Common myeloid progenitor, CD34-positive (primary cell): ENCODE measurements around the gene MRPS10.
A peak's percentile ranks its signal among the peaks of the same experiment; 100 is the strongest.

Experiments used
- CTCF ChIA-PET: fragments of 350-600 bp; sonication (Branson Sonifier 250); formaldehyde crosslinking; loops from one replicate; lab custom pipeline; 2021; ENCODE audit warnings: antibody characterized with exemption; lab: Charles Lee
- POLR2A ChIA-PET: fragments of 350-600 bp; sonication (Branson Sonifier 250); formaldehyde crosslinking; loops from one replicate; lab custom pipeline; 2021; ENCODE audit warnings: antibody characterized with exemption; lab: Charles Lee
- DNase-seq, 3 donors: peaks; one replicate each; pipeline versions ENCODE4 v3.0.0 to v3.0.0-alpha.2; 2013
- H3K27ac ChIP-seq, 2 experiments: 1 replicate in 1 of 2; 2 replicates in 1 of 2; pipeline ENCODE4 v1.7.0; 2013; ENCODE audit warnings: inconsistent platforms in 2 of 2, low read length in 2 of 2, mild to moderate bottlenecking in 2 of 2, low read depth in 1 of 2, moderate library complexity in 1 of 2; ENCODE audit not compliant: severe bottlenecking in 2 of 2, insufficient read depth in 1 of 2, poor library complexity in 1 of 2
- H3K27me3 ChIP-seq, 5 experiments: replicated peaks in 2 of 5; 1 replicate in 3 of 5; 2 replicates in 2 of 5; pipeline versions ENCODE4 v1.6.1 to v1.7.0; 2013; ENCODE audit warnings: low read length in 4 of 5, mild to moderate bottlenecking in 2 of 5, moderate library complexity in 2 of 5, inconsistent platforms in 1 of 5; ENCODE audit not compliant: insufficient read depth in 5 of 5, control insufficient read depth in 4 of 5
- H3K36me3 ChIP-seq, 4 experiments: 1 replicate in 2 of 4; 2 replicates in 2 of 4; pipeline versions ENCODE4 v1.6.1 to v1.7.0; 2013; ENCODE audit warnings: low read length in 3 of 4, control low read depth in 1 of 4, mild to moderate bottlenecking in 1 of 4; ENCODE audit not compliant: control insufficient read depth in 4 of 4, insufficient read depth in 4 of 4
- H3K4me1 ChIP-seq, 4 experiments: 1 replicate in 3 of 4; 2 replicates in 1 of 4; pipeline versions ENCODE4 v1.6.1 to v1.7.1; 2013; ENCODE audit warnings: low read length in 3 of 4, mild to moderate bottlenecking in 3 of 4, control low read depth in 1 of 4, inconsistent platforms in 1 of 4, moderate library complexity in 1 of 4; ENCODE audit not compliant: control insufficient read depth in 4 of 4, insufficient read depth in 4 of 4; ENCODE audit errors: control extremely low read depth in 1 of 4
- H3K4me3 ChIP-seq, 7 experiments: 1 replicate in 4 of 7; 2 replicates in 3 of 7; pipeline versions ENCODE4 v1.5.1 to v1.7.0; 2013; ENCODE audit warnings: mild to moderate bottlenecking in 7 of 7, low read length in 6 of 7, moderate library complexity in 6 of 7, inconsistent platforms in 2 of 7, low read depth in 2 of 7, control low read depth in 1 of 7; ENCODE audit not compliant: insufficient read depth in 4 of 7, control insufficient read depth in 1 of 7; ENCODE audit errors: extremely low read depth in 1 of 7
- H3K9me3 ChIP-seq, 5 experiments: 1 replicate in 4 of 5; 2 replicates in 1 of 5; pipeline versions ENCODE4 v1.6.1 to v1.7.1; 2013; ENCODE audit warnings: low read length in 4 of 5, mild to moderate bottlenecking in 2 of 5, inconsistent platforms in 1 of 5, low read depth in 1 of 5, moderate library complexity in 1 of 5; ENCODE audit not compliant: control insufficient read depth in 4 of 5, insufficient read depth in 2 of 5; ENCODE audit errors: control extremely low read depth in 1 of 5
- WGBS: methylation state at CpG from one replicate; pipeline ENCODE4 v1.1.5; 2013; ENCODE audit not compliant: insufficient coverage; 5-methylcytosine and 5-hydroxymethylcytosine counted together

The MRPS10 gene

GRCh38 chr6:42230345-42231321, 13.0 kb upstream of the MRPS10 start:
- WGBS, result 96% methylated on average over 4 of the region's 8 CpGs
- H3K4me1 ChIP-seq, result no peaks in the 10 kb centered on the region
- peak; percentile 15 to 19 (median 17) for DNase-seq
- H3K4me3 ChIP-seq, result no peak overlapping the region
- POLR2A ChIA-PET, result no interaction called here
- H3K36me3 ChIP-seq, result peaks cover 0 to 28% (median 9%) of the 10 kb centered on the region in 4 experiments
- CTCF ChIA-PET, result interaction anchor here (0.6 to 1.3 kb wide), 4 partner anchors 12 to 541 kb away, joined by 3 to 4 read pairs (median 3); no protein-coding TSS in a partner anchor
- H3K27me3 ChIP-seq, result no peaks in the 10 kb centered on the region
- no peak overlapping the region for H3K27ac ChIP-seq
- H3K9me3 ChIP-seq, result no peaks in the 10 kb centered on the region

DNA sequence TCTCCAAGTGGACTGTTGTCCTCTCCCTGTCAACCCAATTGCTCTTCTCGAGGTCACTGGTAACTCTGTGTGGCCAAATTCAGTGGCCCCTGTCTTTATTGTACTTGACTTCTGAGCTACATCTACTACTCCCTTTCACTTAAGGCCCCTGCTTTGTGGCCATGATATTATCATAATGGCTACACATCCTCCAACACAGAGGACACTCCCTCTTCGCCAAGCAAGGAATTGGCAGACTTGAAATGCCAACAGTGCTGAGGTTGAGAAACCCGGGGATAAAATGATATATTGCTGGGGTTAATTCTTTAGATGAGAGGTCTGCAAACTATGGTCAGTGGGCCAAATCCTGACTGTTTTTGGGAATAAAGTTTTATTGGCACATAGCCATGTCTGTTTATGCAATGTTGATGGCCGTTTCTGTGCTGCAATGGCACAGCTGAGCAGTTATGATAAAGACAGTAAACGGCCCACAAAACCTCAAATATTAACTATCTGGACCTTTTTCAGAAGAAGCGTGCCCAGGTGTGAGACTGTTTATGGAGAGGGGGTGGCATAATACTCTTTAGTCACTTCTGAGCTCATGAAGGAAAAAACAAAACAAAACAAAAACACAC, 12.0 kb upstream of the MRPS10 start:
- no peak overlapping the region for H3K27ac ChIP-seq
- 100% methylated on average over 2 of the region's 6 CpGs for WGBS
- peaks cover 0 to 27% (median 7%) of the 10 kb centered on the region in 4 experiments for H3K36me3 ChIP-seq
- H3K9me3 ChIP-seq, result no peaks in the 10 kb centered on the region
- DNase-seq, result no peak
- H3K4me3 ChIP-seq, result no peak overlapping the region
- POLR2A ChIA-PET, result no interaction called here
- H3K27me3 ChIP-seq, result no peaks in the 10 kb centered on the region
- H3K4me1 ChIP-seq, result no peaks in the 10 kb centered on the region
- CTCF ChIA-PET, result interaction anchor here (0.6 to 1.5 kb wide), 4 partner anchors 10 to 150 kb away, joined by 3 to 4 read pairs (median 3); no protein-coding TSS in a partner anchor

DNA sequence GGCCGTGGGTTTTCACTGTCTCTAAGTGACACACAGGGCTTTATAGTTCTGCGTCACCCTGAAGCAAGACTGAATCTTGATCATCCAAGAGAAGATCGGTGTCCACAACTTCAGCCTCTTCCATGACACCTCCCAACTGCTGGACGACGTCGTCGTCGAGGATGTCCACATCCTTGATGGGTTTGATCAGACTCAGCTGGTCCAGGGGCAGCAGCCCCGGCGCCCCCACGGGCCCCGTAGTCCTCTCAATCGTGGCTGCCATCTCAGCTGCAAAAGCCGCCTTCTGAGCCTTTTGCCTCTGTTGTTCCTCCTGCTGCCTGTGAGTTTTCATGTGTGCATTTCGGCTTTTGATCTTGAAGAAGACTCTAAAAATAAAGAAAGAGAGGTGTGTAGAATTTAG, 10.6 kb upstream of the MRPS10 start:
- POLR2A ChIA-PET, result no interaction called here
- DNase-seq, result no peak
- Histone ChIP-seq H3K4me1 (no peaks in the 10 kb centered on the region), H3K27ac (no peak overlapping the region), H3K27me3 (no peaks in the 10 kb centered on the region), H3K9me3 (no peaks in the 10 kb centered on the region), H3K36me3 (peaks cover 0 to 27% (median 5%) of the 10 kb centered on the region in 4 experiments), H3K4me3 (no peak overlapping the region)
- CTCF ChIA-PET, result no interaction called here
- WGBS, result 96% methylated on average over 14 of the region's 15 CpGs

- 98% methylated on average over 9 of the region's 9 CpGs for WGBS
- Histone ChIP-seq H3K4me1 (no peaks in the 10 kb centered on the region), H3K9me3 (no peaks in the 10 kb centered on the region), H3K27me3 (no peaks in the 10 kb centered on the region), H3K36me3 (peaks cover 0 to 22% (median 2%) of the 10 kb centered on the region in 4 experiments), H3K4me3 (no peak overlapping the region), H3K27ac (no peak overlapping the region)
- POLR2A ChIA-PET, result interaction anchor here (0.5 kb wide), 1 partner anchor 997 kb away, joined by 4 read pairs; no protein-coding TSS in a partner anchor
- CTCF ChIA-PET, result interaction anchor here (0.5 to 1.9 kb wide), 3 partner anchors 10 to 46 kb away, joined by 3 to 5 read pairs (median 3); partner anchors contain the start of gene MRPS10
- no peak for DNase-seq
Observed at GRCh38 chr6:42227173-42227850, 9.7 kb upstream of the MRPS10 start.

- no peak for DNase-seq
- no peak overlapping the region for H3K27ac ChIP-seq
- H3K4me3 ChIP-seq, result no peak overlapping the region
- over 99% methylated on average over 8 of the region's 8 CpGs for WGBS
- H3K36me3 ChIP-seq, result peaks cover 0 to 18% (median 2%) of the 10 kb centered on the region in 4 experiments
- H3K9me3 ChIP-seq, result no peaks in the 10 kb centered on the region
- ChIA-PET CTCF (interaction anchor here (0.5 to 1.9 kb wide), 3 partner anchors 9 to 45 kb away, joined by 3 to 5 read pairs (median 3); partner anchors contain the start of gene MRPS10), POLR2A (interaction anchor here (0.5 kb wide), 1 partner anchor 998 kb away, joined by 4 read pairs; no protein-coding TSS in a partner anchor)
- H3K27me3 ChIP-seq, result no peaks in the 10 kb centered on the region
- no peaks in the 10 kb centered on the region for H3K4me1 ChIP-seq
Observed at GRCh38 chr6:42226645-42227143, 9.0 kb upstream of the MRPS10 start.

DNA sequence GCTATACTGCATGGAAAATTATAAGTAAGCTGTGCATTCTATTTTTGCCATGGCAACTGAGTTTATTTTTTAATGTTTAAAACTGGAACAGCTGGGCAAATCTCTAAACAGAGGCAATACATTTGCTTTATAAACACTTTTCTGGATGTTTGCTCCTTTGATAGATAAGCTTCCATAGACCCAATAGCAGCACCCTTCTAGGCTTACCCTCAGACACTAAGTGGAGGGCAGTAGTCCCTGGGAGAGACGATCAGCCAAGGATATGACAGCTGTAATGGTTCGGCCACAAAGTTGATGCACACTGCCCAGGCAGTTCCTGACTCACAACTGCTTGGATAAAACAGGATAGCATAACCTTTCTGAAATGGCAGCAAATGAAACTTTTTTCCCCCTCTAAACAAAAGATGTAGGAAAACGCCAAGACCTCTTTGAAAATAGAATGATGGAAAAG, 8.5 kb upstream of the MRPS10 start:
- H3K27me3 ChIP-seq, result no peaks in the 10 kb centered on the region
- no peak overlapping the region for H3K27ac ChIP-seq
- ChIA-PET CTCF (interaction anchor here (1.9 kb wide), 1 partner anchor 9 kb away, joined by 5 read pairs; the partner anchor contains the start of gene MRPS10), POLR2A (no interaction called here)
- DNase-seq, result no peak
- WGBS, result 100% methylated on average over 2 of the region's 3 CpGs
- H3K4me3 ChIP-seq, result no peak overlapping the region
- no peaks in the 10 kb centered on the region for H3K4me1 ChIP-seq
- no peaks in the 10 kb centered on the region for H3K9me3 ChIP-seq
- peaks cover 0 to 14% (median 2%) of the 10 kb centered on the region in 4 experiments for H3K36me3 ChIP-seq
